H1 (cell line): ENCODE measurements around the gene LOXL1. TPM values are rescaled to one million over a fixed set of nuclear protein-coding genes. Genes with fewer than 3 reads are reported as not detected.

Experiments used
- ATF3 ChIP-seq: IDR thresholded peaks from 2 replicates; pipeline ENCODE4 v1.6.1; 2011; ENCODE audit warnings: low read depth, mild to moderate bottlenecking, low read length; ENCODE audit not compliant: insufficient read depth
- CBX8 ChIP-seq: fragments of 300-800, 300-1000 bp; sonication (generic); IDR thresholded peaks from 2 replicates; pipeline ENCODE4 v1.7.1; 2016; ENCODE audit warnings: low read depth, low read length, borderline replicate concordance
- NANOG ChIP-seq: IDR thresholded peaks from 2 replicates; pipeline ENCODE4 v1.6.1; 2011; ENCODE audit warnings: low read length, low read depth, mild to moderate bottlenecking, inconsistent platforms; ENCODE audit not compliant: insufficient read depth, poor library complexity, severe bottlenecking
- PHF8 ChIP-seq: fragments of 200-600 bp; sonication (generic); conservative IDR thresholded peaks from 2 replicates; pipeline ENCODE4 v1.7.1; 2012; ENCODE audit warnings: low read depth, mild to moderate bottlenecking, inconsistent platforms, low read length, moderate library complexity
- POU5F1 ChIP-seq: IDR thresholded peaks from 2 replicates; pipeline ENCODE4 v1.6.1; 2011; ENCODE audit warnings: low read depth, mild to moderate bottlenecking, low read length, moderate library complexity
- RFX5 ChIP-seq: IDR thresholded peaks from 2 replicates; pipeline ENCODE4 v1.6.1; 2011; ENCODE audit warnings: low read depth, low read length, improper control_type of control experiment, borderline replicate concordance
- SIRT6 ChIP-seq: IDR thresholded peaks from one replicate; pipeline ENCODE4 v1.7.1; 2012; ENCODE audit warnings: low read length, inconsistent platforms
- SIX5 ChIP-seq: IDR thresholded peaks from 2 replicates; pipeline ENCODE4 v1.6.1; 2011; ENCODE audit warnings: mild to moderate bottlenecking, low read depth, low read length
- ZNF274 ChIP-seq: IDR thresholded peaks from 2 replicates; pipeline ENCODE4 v1.7.0; 2012; ENCODE audit warnings: low read length, borderline replicate concordance; ENCODE audit errors: extremely low read depth
- polyA plus RNA-seq, 7 experiments: library from polyadenylated mRNA; depleted of rRNA in 3 of 7; stranded (reverse) in 5 of 7; unstranded in 2 of 7; fragments of >200 nt in 5 of 7; fragments of 200-250 nt in 2 of 7; gene quantifications; 1 replicate in 5 of 7; 2 replicates in 1 of 7; 4 replicates in 1 of 7; pipeline versions ENCODE4 v1.2.1 to v1.2.3, GENCODE V29; 2011 to 2013; ENCODE audit warnings: missing spikeins in 2 of 7, mixed read lengths in 2 of 7
- total RNA-seq: library from RNA; stranded (reverse); fragmentation: NEBNext Ultra II Directional; extraction: Animal tissue kit (Norgen Biotek cat#: 25700); gene quantifications from 2 replicates; pipeline ENCODE4 v1.2.1, GENCODE V29; 2021
- TF ChIP-seq, protein P1 (sequence below): IDR thresholded peaks from 2 replicates; pipeline ENCODE4 v1.6.1; 2012; ENCODE audit warnings: inconsistent platforms

Gene LOXL1
- total and polyA plus RNA-seq, 2 of the 8 experiments (the other 6 are each of a cell fraction or from before 2014, with no cell fraction given) = 8.1 to 14.4 TPM

- TF ChIP-seq NANOG = no peak
- no peak for TF ChIP-seq CBX8
- no peak for TF ChIP-seq PHF8
- no peak for TF ChIP-seq ATF3
- TF ChIP-seq, protein P1, sequence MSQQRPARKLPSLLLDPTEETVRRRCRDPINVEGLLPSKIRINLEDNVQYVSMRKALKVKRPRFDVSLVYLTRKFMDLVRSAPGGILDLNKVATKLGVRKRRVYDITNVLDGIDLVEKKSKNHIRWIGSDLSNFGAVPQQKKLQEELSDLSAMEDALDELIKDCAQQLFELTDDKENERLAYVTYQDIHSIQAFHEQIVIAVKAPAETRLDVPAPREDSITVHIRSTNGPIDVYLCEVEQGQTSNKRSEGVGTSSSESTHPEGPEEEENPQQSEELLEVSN = no peak
- no peak for TF ChIP-seq SIRT6
- TF ChIP-seq RFX5 = no peak
- no peak for TF ChIP-seq POU5F1
- no peak for TF ChIP-seq ZNF274
- TF ChIP-seq SIX5 = no peak
Measured at GRCh38 chr15:73990250-73991005, 64.2 kb downstream of the LOXL1 start (continued).
